HG03342 (cell line): ENCODE data around the gene OASL.
"Not testable (repeated sequence)": the region's sequence is repeated elsewhere in the genome, so short reads cannot be mapped to it uniquely, and the experiment has no call there.

Experiments used
- ATAC-seq: cut with Tn5 transposase; IDR thresholded peaks from one replicate; pipeline ENCODE4 v1.9.1; 2021; ENCODE audit warnings: mild to moderate bottlenecking, moderate library complexity; ENCODE audit not compliant: unreplicated experiment

Gene OASL

DNA sequence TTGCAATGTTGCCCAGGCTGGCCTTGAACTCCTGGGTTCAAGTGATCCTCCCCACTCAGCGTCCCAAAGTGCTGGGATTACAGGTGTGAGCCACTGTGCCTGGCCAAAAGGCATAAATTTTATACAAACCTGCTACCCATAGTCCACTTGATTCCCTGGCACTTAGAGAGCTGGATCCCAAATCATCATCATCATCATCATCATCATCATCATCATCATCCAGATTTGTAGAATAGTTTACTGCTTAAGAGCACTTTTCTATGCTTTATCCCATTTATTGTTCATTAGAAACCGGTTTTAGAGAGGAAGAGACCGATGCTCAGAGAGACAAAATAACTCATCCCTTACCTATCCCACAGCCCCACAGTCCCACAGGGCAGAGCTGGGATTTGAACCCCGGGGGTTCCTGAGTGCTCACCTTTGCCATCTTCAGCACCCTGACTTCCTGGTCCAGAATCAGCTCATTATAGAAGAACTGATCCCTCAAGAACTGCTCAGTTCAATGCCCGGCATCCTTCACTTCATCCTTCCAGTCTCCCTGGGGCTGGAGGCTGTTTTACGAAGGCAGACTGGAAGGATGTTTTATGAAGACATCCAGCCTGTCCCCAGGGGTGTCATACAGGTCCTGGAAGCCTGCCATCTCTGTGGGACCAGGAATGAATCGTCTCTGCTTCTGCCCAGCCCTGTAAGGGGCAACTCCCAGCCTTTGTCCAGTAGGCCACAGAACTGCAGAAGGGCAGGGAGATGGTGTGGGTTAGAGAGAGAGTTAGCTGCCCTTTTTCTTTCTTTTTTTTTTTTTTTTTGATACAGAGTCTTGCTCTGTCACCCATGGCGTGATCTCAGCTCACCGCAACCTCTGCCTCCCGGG lies 20.2 kb upstream of the OASL start:
- peak; percentile 3 for ATAC-seq

DNA sequence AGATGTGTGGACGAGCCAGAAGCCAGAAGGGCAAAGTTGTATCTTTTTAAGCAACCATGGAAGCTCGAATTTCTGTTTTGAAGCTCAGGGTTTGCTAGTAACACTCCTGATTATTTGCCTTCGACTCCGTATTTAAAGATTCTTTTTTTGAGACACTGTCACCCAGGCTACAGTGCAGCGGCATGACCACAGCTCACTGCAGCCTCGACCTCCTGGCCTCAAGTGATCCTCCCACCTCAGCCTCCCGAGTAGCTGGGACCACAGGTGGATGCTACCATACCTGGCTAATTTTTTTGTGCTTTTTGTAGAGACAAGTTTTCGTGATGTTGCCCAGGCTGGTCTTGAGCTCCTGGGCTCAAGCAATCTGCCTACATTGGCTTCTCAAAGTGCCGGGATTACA lies 18.7 kb upstream of the OASL start:
- ATAC-seq, result no peak

DNA sequence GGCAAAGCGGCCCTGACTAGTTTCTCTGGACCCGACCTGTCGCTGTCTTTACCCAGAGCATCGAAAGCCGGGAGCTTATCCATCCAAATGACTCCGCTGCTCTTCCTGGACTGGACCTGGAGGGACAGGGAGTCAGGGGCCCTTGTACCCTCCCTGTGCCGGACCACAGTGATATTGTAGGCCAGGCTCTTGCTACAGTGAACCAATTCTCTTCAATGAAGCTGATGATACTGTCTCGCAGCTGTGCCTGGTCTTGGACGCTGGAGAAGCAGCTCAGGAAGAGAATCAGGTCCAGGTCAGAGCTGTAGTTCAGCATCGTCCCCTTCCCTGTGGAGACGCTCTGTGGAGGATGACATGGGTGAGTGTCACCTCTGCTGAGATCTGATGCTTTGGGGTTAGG lies 14.7 kb upstream of the OASL start:
- no peak for ATAC-seq

DNA sequence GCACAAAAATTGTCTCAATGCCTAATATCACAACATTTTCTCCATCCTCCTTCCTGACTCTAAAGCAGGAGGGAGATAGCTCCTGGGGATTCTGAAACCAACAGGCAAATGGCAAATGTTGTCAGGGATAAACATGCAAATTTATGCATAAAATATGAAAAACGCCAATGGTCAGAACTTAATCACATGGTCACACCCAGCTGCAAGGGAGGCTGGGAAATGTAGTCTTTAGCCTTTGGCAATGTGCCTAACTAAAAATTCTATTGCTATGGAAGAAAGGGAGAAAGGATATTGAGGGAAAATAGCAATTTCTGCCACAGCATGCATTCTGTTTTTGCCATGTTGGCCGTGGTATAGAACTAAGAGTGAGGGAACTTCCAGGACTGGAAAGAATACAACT lies 11.7 kb upstream of the OASL start:
- ATAC-seq, result no peak

DNA sequence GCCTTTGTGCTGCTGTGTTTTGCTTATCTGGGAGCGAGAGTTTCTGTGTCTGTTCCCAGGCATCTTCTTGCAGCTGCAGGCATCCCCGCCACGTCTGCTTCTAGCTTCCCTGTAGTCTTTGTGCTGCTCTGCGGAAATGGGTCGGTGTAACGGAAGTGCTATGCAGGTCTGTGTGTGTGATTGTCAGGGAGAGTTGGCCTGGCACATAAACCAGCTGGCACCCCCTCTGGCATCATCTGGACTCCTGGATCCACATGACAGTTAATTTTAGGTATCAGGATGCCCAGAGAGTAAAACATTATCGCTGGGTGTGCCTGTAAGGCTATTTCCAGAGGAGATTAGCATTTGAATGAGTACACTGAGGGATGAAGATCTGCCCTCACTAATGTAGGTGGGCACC lies 9.4 kb upstream of the OASL start:
- ATAC-seq, result no peak

DNA sequence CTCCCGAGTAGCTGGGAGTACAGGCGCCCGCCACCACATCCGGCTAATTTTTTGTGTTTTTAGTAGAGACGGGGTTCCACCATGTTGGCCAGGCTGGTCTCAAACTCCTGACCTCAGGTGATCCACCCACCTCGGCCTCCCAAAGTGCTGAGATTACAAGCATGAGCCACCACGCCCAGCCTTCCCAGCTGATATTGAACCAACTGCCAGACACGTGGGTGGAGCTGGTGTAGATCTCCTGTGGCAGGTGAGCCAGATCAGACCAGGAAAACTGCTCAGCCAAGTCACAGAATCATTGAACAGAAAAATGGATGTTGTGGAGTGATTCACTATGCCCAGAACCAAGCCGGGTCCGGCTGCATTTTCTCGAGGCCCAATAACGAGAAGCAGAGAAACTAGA lies 8.4 kb upstream of the OASL start:
- not testable (repeated sequence) for ATAC-seq

DNA sequence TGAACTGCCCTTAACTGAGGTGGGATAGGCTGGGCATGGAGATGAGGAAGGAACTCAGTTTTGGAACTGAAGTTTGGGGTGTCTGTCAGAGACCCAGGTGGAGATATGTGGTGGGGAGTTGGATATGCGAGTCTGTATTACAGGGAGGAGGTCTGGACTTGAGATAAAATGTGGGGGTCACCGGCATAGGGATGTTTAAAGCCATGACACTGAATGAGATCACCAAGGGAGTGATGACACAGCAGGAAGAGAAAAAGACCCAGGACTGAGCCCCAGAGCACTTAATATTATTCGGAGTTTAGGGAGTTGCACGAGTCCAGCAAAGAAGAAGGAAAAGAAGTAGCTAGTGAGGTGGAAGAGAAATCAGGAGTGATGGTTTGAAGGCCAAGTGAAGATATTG lies 4.0 kb upstream of the OASL start:
- ATAC-seq, result no peak

DNA sequence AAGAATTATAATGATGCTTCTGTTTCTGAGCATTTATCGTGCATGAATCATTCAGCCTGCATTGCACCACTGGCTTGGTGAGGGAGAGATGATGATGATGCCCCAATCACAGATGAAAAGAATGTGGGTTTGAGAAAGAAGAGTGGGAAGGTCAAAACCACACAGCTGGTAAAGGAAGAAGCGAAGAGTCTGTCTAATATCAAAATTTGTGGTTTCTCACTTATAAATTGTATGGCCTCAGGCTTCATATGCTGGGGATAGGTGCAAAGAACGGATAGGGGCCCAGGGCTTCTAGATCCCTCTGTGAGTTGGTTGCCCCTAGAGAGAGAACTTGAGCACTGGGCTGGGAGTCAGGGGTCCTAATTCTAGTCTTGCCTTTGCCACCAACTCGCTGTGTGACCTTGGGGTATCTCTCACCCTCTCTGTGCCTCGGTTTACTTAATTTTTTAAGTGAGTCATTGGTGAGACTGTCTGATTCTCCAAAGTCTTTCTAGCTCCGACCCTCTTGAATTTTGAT lies 2.2 kb downstream of the OASL start:
- ATAC-seq, result no peak

DNA sequence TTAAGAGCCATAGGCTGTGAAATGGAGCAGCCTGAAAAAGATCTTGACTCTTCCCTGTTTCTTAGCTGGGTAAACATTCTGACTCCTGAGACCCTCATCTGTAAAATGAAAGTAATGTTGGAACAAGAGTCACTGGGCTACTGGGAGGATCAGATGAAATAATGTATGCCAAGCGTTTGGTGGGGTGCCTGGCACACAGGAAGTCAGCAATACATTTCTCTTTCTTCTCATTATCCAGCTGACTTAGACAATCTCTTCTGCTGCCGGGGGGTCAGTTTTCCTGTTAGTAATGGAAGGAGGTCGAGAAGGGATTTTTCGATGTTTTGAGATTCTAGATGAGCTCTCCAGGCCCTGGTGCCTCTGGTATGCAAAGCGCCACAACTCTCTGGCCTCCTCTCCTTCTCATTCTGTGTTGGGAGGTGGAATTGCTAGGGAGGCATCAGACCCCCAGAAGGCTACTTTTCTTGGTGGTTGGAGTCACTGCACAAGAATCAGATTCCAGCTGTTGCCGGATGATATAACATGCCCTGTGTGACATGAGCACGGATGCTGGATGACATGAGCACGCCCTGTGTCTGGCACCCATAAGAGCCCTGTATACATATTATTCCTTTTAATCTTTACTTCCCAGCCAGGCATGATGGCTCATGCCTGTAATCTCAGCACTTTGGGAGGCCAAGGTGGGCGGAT lies 4.3 kb downstream of the OASL start:
- ATAC-seq, result no peak

DNA sequence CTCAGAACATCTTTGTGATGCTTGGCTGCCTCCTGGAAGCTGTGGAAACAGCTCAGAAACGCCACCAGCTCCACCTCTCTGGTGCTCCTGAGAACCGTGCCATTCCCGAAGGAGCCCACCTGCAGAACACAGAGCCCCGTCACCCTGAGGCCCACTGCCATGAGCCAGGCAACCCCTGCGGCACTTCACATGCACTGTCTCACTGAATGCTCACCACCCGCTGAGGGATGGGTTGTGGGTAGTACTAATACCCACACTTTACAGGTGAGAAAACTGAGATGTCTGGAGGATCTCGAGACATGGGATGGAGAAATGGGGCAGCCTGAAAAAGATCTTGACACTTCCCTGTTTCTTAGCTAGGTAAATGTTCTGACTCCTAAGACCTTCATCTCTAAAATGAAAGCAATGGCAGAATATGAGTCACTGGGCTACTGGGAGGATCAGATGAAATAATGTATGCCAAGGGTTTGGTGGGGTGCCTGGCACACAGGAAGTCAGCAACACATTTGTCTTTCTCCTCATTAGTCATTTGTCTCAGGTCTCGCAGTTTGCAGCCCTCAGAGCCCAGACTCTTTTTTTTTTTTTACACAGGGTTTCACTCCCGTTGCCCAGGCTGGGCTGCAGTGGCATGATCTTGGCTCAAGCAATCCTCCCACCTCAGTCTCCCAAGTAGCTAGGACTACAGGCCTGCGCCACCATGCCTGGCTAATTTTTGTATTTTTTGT lies 5.3 kb downstream of the OASL start:
- no peak for ATAC-seq

DNA sequence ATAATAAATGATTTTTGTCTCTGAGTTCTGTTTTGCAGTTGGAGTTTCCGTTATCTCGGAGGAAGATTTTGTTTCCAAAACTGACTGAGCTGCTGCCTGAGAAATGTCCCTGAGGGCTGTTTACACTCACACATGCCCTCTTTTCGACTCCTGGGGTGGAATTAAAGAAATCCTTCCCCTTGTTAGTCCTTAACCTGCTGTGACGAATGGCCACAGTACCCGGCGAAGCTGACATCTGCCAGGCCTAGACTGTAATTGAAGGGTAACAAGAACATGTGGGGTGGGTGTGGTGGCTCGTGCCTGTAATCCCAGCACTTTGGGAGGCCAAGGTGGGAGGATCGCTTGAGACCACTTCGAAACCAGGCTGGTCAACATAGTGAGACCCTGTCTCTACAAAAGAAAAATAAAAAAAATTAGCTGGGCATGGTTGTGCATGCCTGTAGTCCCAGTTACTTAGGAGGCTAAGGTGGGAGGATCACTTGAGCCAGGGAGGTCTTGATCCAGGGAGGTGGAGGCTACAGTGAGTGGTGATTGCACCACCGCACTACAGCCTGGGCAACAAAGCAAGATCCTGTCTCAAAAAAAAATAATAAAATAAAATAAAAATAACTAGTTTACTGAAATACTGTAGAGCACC lies 8.4 kb downstream of the OASL start:
- no peak for ATAC-seq

DNA sequence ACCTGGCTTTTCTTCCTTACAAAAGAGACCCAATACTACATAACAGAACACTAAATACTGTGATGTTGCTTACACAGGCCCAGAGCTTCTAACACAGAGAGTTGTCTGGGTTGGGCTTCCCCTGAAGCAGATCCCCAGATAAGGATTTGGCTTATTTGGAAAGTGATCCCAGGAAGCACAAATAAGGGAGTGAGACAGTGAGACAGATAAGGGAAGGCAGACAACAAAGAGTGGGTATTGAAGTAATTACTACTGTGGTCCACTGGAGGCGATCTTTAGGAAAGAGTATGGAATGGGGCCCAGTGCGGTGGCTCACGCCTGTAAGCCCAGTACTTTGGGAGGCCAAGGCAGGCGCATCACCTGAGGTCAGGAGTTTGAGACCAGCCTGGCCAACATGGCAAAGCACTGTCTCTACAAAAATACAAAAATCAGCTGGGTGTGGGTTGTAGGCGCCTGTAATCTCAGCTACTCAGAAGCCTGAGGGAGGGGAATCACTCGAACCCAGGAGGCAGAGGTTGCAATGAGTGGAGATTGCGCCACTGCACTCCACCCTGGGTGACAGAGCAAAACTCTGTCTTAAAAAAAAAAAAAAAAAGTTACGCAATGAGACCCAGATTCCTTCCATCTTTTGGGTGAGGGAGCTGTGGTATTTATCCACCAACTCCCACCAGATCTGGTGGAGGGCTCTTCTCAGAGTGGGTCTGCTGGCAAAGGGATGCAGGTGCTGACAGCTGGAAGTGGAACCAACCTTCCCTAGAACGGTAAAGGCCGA lies 12.6 kb downstream of the OASL start:
- ATAC-seq, result no peak

DNA sequence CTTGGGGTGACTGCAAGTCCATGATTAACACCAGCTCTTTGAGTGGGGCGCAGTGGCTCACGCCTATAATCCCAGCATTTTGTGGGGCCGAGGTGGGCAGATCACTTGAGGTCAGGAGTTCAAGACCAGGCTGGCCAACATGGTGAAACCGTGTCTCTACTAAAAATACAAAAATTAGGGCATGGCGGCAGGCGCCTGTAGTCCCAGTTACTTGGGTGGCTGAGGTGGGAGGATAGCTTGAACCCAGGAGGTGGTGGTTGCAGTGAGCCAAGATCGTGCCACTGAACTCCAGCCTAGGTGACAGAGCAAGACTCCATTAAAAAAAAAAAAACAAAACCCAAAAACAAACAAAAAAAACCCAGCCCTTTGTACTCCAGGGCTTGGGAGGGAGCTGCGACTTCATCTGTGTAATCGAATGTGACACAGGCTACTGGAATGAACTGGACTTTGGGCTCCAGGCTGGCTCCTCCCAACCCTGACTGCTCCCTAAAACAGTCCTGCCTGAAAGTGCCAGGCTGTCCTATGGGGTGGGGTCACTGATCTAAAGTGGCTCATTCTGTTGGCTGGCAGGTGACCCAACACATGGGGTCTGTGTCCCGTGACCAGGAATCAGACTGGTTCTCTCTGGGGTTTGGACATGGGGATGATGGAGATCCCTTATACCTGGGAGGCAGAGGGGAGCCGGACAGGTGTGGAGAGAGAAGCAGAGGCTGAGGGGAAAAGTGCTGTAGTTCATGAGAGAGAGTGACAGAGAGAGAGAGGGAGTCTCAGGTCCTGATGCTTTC lies 13.4 kb downstream of the OASL start:
- no peak for ATAC-seq

DNA sequence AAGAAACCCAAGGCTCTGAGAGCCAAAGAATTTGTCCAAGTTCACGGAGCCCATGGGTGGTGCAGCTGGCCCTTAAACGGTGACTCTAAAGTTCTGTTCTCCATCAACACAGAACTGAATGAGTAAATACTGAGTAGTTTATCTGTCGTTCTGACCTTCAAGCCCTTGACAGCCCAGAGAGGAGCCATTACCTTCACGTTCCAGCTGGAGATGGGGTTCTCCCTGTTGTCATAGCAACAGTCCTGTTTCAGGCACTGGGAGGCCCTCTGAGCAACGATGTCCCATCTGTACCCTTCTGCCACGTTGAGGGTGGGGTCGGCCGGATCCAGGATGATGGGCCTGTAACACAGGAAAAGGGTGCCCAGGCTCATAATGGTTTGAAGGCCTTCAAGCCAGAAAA lies 15.2 kb downstream of the OASL start:
- no peak for ATAC-seq

DNA sequence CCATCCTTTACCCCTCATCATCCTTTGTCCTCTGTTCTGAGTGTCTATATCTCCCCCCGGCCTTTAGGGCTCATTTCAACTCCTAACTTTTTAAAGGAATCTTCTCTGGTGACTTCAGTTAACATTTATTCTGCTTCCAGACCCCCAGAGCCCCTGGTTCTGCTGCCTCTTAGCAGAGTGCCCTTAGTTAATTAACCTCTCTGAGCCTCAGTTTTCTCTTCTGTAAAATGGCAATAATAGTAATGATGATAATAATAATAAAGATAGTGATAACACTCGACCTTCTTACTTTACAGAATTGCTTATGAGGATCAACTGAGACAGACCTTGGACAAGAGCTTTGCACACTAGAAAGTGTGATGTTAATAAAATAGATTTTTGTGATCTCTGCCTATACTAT lies 16.3 kb downstream of the OASL start:
- ATAC-seq, result no peak

DNA sequence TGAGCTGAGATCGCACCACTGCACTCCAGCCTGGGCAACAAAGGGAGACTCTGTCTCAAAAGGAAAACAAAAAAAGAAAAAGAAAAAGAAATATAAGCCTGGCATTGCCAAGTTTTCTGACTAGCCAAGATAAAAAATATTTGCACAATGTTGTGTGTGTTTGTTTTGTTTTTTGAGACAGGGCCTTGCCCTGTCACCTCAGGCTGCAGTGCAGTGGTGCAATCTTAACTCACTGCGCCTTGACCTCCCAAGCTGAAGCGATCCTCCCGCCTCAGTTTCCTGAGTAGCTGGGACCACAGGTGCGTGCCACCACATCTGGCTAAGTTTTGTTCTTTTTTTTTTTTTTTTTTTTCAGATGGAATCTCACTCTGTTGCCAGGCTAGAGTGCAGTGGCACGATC lies 17.3 kb downstream of the OASL start:
- ATAC-seq, result no peak

DNA sequence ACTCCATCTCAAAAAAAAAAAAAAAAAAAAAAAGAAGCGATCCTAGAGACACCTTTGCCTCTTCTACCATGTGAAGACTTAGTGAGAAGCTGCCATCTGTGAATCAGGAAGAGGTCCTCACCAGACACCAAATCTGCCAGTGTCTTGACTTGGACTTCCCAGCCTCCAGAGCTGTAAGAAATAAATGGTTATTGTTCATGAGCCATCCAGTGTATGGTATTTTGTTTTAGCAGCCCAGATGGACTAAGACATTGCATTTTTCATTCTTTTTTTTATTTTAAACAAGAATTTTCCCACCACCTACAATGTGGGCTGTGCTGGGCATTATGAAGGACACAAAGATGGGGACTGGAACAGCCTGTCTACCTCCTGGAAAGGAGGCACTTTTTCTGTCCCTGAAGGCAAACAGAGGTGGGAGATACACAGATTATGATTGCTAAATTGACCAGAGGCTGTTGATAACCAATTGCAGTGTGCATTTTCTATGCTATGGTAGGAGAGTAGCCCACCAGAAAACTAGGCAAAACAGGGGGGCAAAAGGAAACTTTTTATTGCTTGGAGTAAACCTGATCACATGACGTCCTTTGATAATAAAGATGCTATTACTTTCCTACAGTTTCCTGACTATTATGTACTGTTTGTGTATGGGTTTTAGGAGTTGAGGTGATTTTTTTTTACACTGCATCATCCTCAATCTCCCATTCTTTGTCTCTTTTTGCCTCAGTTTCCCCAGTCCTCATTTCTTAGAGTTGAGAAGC lies 20.0 kb downstream of the OASL start:
- no peak for ATAC-seq

DNA sequence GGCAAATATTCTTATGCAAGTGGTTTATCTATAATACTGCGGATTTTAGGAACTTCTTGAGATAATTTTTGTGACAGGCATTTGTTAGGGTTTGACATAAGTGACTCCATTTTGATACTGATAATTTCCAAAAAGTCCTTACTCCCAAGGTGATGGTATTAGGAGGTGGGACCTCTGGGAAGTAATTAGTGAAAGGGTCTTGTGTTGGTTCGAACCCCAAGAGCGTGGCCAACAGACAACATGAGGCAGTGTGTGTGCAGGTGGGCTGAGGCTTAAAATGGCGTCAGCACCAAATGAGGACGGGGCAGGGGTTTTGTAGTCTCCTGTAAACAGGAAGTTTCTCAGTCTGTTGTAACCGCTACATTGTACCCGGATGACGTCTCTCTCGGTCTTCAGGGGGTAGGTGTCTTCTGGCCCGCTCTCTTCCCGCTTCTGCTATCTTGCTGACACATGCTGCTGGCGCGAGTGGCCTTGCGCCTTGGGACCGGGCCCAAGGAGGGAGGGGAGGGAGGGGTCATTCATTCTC lies 21.0 kb downstream of the OASL start:
- no peak for ATAC-seq
